ENCODE measurements around the gene VCAM1. TPM values are rescaled to one million over a fixed set of nuclear protein-coding genes. Genes with fewer than 3 reads are reported as not detected.

The VCAM1 gene
- total RNA-seq, 1 donor from 2014 or later = 0.98 TPM

GRCh38 chr1:100731758-100732157 lies 12.2 kb downstream of the VCAM1 start:
- DNase-seq = no peak
- Mint-ChIP-seq H3K27ac (ENCODE audit: unreplicated experiment) (no peak overlapping the region), H3K4me3 (ENCODE audit: unreplicated experiment) (no peak overlapping the region), H3K27me3 (ENCODE audit: unreplicated experiment) (peaks cover 2% of the 10 kb centered on the region), H3K36me3 (ENCODE audit: unreplicated experiment) (no peaks in the 10 kb centered on the region), H3K9me3 (ENCODE audit: unreplicated experiment) (no peaks in the 10 kb centered on the region), H3K4me1 (ENCODE audit: low read depth, unreplicated experiment) (no peaks in the 10 kb centered on the region)
- no peak for TF ChIP-seq CTCF (IDR thresholded peaks at IDR 0.05; ENCODE audit: partially characterized antibody, unreplicated experiment)

- Mint-ChIP-seq H3K4me3 (ENCODE audit: unreplicated experiment) (no peak overlapping the region), H3K9me3 (ENCODE audit: unreplicated experiment) (no peaks in the 10 kb centered on the region)
These were observed 15.1 kb downstream of the VCAM1 start for GRCh38 chr1:100734676-100735075.

GRCh38 chr1:100735244-100735643 lies 15.7 kb downstream of the VCAM1 start:
- H3K36me3 Mint-ChIP-seq (ENCODE audit: unreplicated experiment) = no peaks in the 10 kb centered on the region
- no peak overlapping the region for H3K27ac Mint-ChIP-seq (ENCODE audit: unreplicated experiment)
- TF ChIP-seq CTCF (IDR thresholded peaks at IDR 0.05; ENCODE audit: partially characterized antibody, unreplicated experiment) = no peak
- DNase-seq = no peak
- H3K27me3 Mint-ChIP-seq (ENCODE audit: unreplicated experiment) = peaks cover 2% of the 10 kb centered on the region
- H3K4me1 Mint-ChIP-seq (ENCODE audit: low read depth, unreplicated experiment) = no peaks in the 10 kb centered on the region
- no peaks in the 10 kb centered on the region for H3K9me3 Mint-ChIP-seq (ENCODE audit: unreplicated experiment)
- H3K4me3 Mint-ChIP-seq (ENCODE audit: unreplicated experiment) = no peak overlapping the region

More at GRCh38 chr1:100734676-100735075, 15.1 kb downstream of the VCAM1 start:
- Mint-ChIP-seq H3K27ac (ENCODE audit: unreplicated experiment) (no peak overlapping the region), H3K27me3 (ENCODE audit: unreplicated experiment) (peaks cover 2% of the 10 kb centered on the region), H3K36me3 (ENCODE audit: unreplicated experiment) (no peaks in the 10 kb centered on the region), H3K4me1 (ENCODE audit: low read depth, unreplicated experiment) (no peaks in the 10 kb centered on the region)
- DNase-seq = no peak
- TF ChIP-seq CTCF (IDR thresholded peaks at IDR 0.05; ENCODE audit: partially characterized antibody, unreplicated experiment) = no peak

- H3K27me3 Mint-ChIP-seq (ENCODE audit: unreplicated experiment) = peaks cover 2% of the 10 kb centered on the region
- H3K4me3 Mint-ChIP-seq (ENCODE audit: unreplicated experiment) = no peak overlapping the region
- H3K27ac Mint-ChIP-seq (ENCODE audit: unreplicated experiment) = no peak overlapping the region
- no peaks in the 10 kb centered on the region for H3K36me3 Mint-ChIP-seq (ENCODE audit: unreplicated experiment)
- no peak for TF ChIP-seq CTCF (IDR thresholded peaks at IDR 0.05; ENCODE audit: partially characterized antibody, unreplicated experiment)
- DNase-seq = no peak
- no peaks in the 10 kb centered on the region for H3K4me1 Mint-ChIP-seq (ENCODE audit: low read depth, unreplicated experiment)
- no peaks in the 10 kb centered on the region for H3K9me3 Mint-ChIP-seq (ENCODE audit: unreplicated experiment)
These were observed 16.8 kb downstream of the VCAM1 start for GRCh38 chr1:100736324-100736723.

- H3K27me3 Mint-ChIP-seq (ENCODE audit: unreplicated experiment) = peaks cover 2% of the 10 kb centered on the region
- H3K36me3 Mint-ChIP-seq (ENCODE audit: unreplicated experiment) = no peaks in the 10 kb centered on the region
- TF ChIP-seq CTCF (IDR thresholded peaks at IDR 0.05; ENCODE audit: partially characterized antibody, unreplicated experiment) = no peak
- H3K4me1 Mint-ChIP-seq (ENCODE audit: low read depth, unreplicated experiment) = no peaks in the 10 kb centered on the region
- H3K9me3 Mint-ChIP-seq (ENCODE audit: unreplicated experiment) = no peaks in the 10 kb centered on the region
- no peak for DNase-seq
- no peak overlapping the region for H3K27ac Mint-ChIP-seq (ENCODE audit: unreplicated experiment)
- no peak overlapping the region for H3K4me3 Mint-ChIP-seq (ENCODE audit: unreplicated experiment)
These were observed 17.2 kb downstream of the VCAM1 start for GRCh38 chr1:100736746-100737145.
